Upper lobe of left lung (tissue), 6 donors: ENCODE measurements around the gene EPHA4. TPM values are rescaled to one million over a fixed set of nuclear protein-coding genes. Genes with fewer than 3 reads are reported as not detected.

ENCODE experiments used
- ATAC-seq, 2 donors: fragments of 200-7000 bp; cut with Tn5 transposase; one replicate each; pipeline ENCODE4 v1.9.1; 2022; ENCODE audit warnings: mild to moderate bottlenecking in 2 of 2, moderate library complexity in 2 of 2; ENCODE audit not compliant: low FRiP score in 2 of 2
- DNase-seq, 2 donors: peaks; one replicate each; pipeline ENCODE4 v3.0.0-alpha.2; 2019 to 2020
- H3K27ac ChIP-seq, 4 donors: fragments of 200-600 bp; sonication (generic); one replicate each; pipeline ENCODE4 v1.5.1; 2016 to 2019
- H3K27me3 ChIP-seq, 4 donors: fragments of 200-600 bp; sonication (generic); one replicate each; pipeline ENCODE4 v1.5.1; 2017 to 2019
- H3K36me3 ChIP-seq, 4 donors: fragments of 200-600 bp; sonication (generic); one replicate each; pipeline ENCODE4 v1.5.1; 2016 to 2019
- H3K4me1 ChIP-seq, 4 donors: fragments of 200-600 bp; sonication (generic); one replicate each; pipeline ENCODE4 v1.5.1; 2018 to 2019
- H3K4me3 ChIP-seq, 4 donors: fragments of 200-600 bp; sonication (generic); one replicate each; pipeline ENCODE4 v1.5.1; 2017 to 2019; ENCODE audit warnings: mild to moderate bottlenecking in 2 of 4, moderate library complexity in 1 of 4
- H3K9me3 ChIP-seq, 4 donors: fragments of 200-600 bp; sonication (generic); one replicate each; pipeline ENCODE4 v1.5.1; 2018 to 2019
- CTCF ChIP-seq, 6 experiments: fragments of 450-650 bp in 4 of 6; fragments of 200-600 bp in 2 of 6; sonication (generic) in 2 of 6; IDR thresholded peaks; one replicate each; pipeline ENCODE4 v1.5.1; 2016 to 2019; ENCODE audit warnings: antibody characterized with exemption in 6 of 6
- EP300 ChIP-seq, 4 donors: sonication (generic); formaldehyde crosslinking; IDR thresholded peaks; one replicate each; pipeline ENCODE4 v1.5.1; 2017; ENCODE audit warnings: antibody characterized with exemption in 4 of 4, control low read depth in 2 of 4
- POLR2A ChIP-seq, 4 donors: fragments of 450-650 bp; IDR thresholded peaks; one replicate each; pipeline ENCODE4 v1.5.1; 2016 to 2017; ENCODE audit warnings: antibody characterized with exemption in 4 of 4, mild to moderate bottlenecking in 2 of 4
- POLR2AphosphoS5 ChIP-seq, 2 donors: sonication (generic); formaldehyde crosslinking; IDR thresholded peaks; one replicate each; pipeline ENCODE4 v1.5.1; 2017; ENCODE audit warnings: antibody characterized with exemption in 2 of 2
- WGBS, 2 donors: methylation state at CpG; one replicate each; pipeline ENCODE4 v1.1.5; 2017 to 2018; 5-methylcytosine and 5-hydroxymethylcytosine counted together
- total RNA-seq, 6 donors: library from RNA; depleted of rRNA in 4 of 6; stranded (reverse); fragments of >200 nt in 4 of 6; gene quantifications; one replicate each; pipeline versions ENCODE4 v1.1.0 to v1.2.1, GENCODE V29; 2016 to 2021
- donor health status: DM: no; HTN: no; CAD: no; lungs with moderate emphysema.
- donor health status: DM: no; HTN: yes; CAD: no; lungs with severe emphysema.

The EPHA4 gene
- total RNA-seq, 6 donors from 2014 or later: 9.5 to 33.5 (median 22.3) TPM

- ATAC-seq (no peak), DNase-seq (no peak)
- Histone ChIP-seq H3K9me3 (no peaks in the 10 kb centered on the region), H3K36me3 (no peaks in the 10 kb centered on the region), H3K4me1 (no peaks in the 10 kb centered on the region), H3K27ac (no peak overlapping the region), H3K4me3 (no peak overlapping the region), H3K27me3 (no peaks in the 10 kb centered on the region)
- 82 to 91% methylated on average over 2 of the region's 2 CpGs for WGBS, 2 donors
- TF ChIP-seq EP300 (IDR thresholded peaks at IDR 0.05): no peak
- no peak for TF ChIP-seq POLR2A (IDR thresholded peaks at IDR 0.05)
- no peak for TF ChIP-seq POLR2AphosphoS5 (IDR thresholded peaks at IDR 0.05)
Observed at GRCh38 chr2:221546505-221547225, 25.4 kb downstream of the EPHA4 start.

- no peaks in the 10 kb centered on the region for H3K9me3 ChIP-seq
- ATAC-seq (no peak), DNase-seq (no peak)
- no peaks in the 10 kb centered on the region for H3K4me1 ChIP-seq
- WGBS, 2 donors: 96 to 97% methylated on average over 5 to 6 of the region's 6 CpGs
- no peaks in the 10 kb centered on the region for H3K27me3 ChIP-seq
- H3K36me3 ChIP-seq: no peaks in the 10 kb centered on the region
- TF ChIP-seq CTCF (IDR thresholded peaks at IDR 0.05) (no peak), EP300 (IDR thresholded peaks at IDR 0.05) (no peak), POLR2AphosphoS5 (IDR thresholded peaks at IDR 0.05) (no peak), POLR2A (IDR thresholded peaks at IDR 0.05) (no peak)
- no peak overlapping the region for H3K27ac ChIP-seq
- no peak overlapping the region for H3K4me3 ChIP-seq
Observed at GRCh38 chr2:221541131-221541735, 30.9 kb downstream of the EPHA4 start.

GRCh38 chr2:221539246-221539645 lies 32.9 kb downstream of the EPHA4 start:
- Histone ChIP-seq H3K9me3 (no peaks in the 10 kb centered on the region), H3K27ac (no peak overlapping the region), H3K27me3 (no peaks in the 10 kb centered on the region), H3K4me3 (no peak overlapping the region), H3K4me1 (no peaks in the 10 kb centered on the region), H3K36me3 (no peaks in the 10 kb centered on the region)
- 93 to 94% methylated on average over 4 of the region's 4 CpGs for WGBS, 2 donors
- TF ChIP-seq CTCF (IDR thresholded peaks at IDR 0.05) (no peak), EP300 (IDR thresholded peaks at IDR 0.05) (no peak), POLR2AphosphoS5 (IDR thresholded peaks at IDR 0.05) (no peak), POLR2A (IDR thresholded peaks at IDR 0.05) (no peak)
- ATAC-seq: no peak
- DNase-seq: no peak

- no peaks in the 10 kb centered on the region for H3K9me3 ChIP-seq
- H3K4me3 ChIP-seq: no peak overlapping the region
- H3K27ac ChIP-seq: no peak overlapping the region
- H3K36me3 ChIP-seq: no peaks in the 10 kb centered on the region
- TF ChIP-seq CTCF (IDR thresholded peaks at IDR 0.05): no peak
- no peak for TF ChIP-seq EP300 (IDR thresholded peaks at IDR 0.05)
- no peak for TF ChIP-seq POLR2AphosphoS5 (IDR thresholded peaks at IDR 0.05)
- no peak for TF ChIP-seq POLR2A (IDR thresholded peaks at IDR 0.05)
- H3K27me3 ChIP-seq: no peaks in the 10 kb centered on the region
- 60 to 66% methylated on average over 2 of the region's 2 CpGs for WGBS, 2 donors
- DNase-seq (no peak), ATAC-seq (no peak)
- peaks cover 0 to 8% (median 2%) of the 10 kb centered on the region in 4 donors for H3K4me1 ChIP-seq
Observed at GRCh38 chr2:221535824-221536223, 36.3 kb downstream of the EPHA4 start.

GRCh38 chr2:221533299-221533698 lies 38.8 kb downstream of the EPHA4 start:
- no peaks in the 10 kb centered on the region for H3K36me3 ChIP-seq
- H3K4me3 ChIP-seq: no peak overlapping the region
- ATAC-seq: no peak
- WGBS, 2 donors: 86% methylated on average over 6 of the region's 6 CpGs
- DNase-seq: no peak
- no peak overlapping the region for H3K27ac ChIP-seq
- peaks cover 21 to 32% (median 24%) of the 10 kb centered on the region in 4 donors for H3K4me1 ChIP-seq
- TF ChIP-seq CTCF (IDR thresholded peaks at IDR 0.05) (no peak), EP300 (IDR thresholded peaks at IDR 0.05) (no peak), POLR2A (IDR thresholded peaks at IDR 0.05) (no peak), POLR2AphosphoS5 (IDR thresholded peaks at IDR 0.05) (no peak)
- no peaks in the 10 kb centered on the region for H3K9me3 ChIP-seq
- H3K27me3 ChIP-seq: no peaks in the 10 kb centered on the region
